Type B pancreatic cell (in vitro differentiated cells): Measurements from ENCODE around the gene PEX14. TPM values are rescaled to one million over a fixed set of nuclear protein-coding genes. Genes with fewer than 3 reads are reported as not detected.

Experiments used
- DNase-seq: peaks from one replicate; pipeline ENCODE4 v3.0.0; 2021; ENCODE audit warnings: mixed read lengths; ENCODE audit not compliant: unreplicated experiment; ENCODE audit errors: extremely low spot score
- H3K27ac Mint-ChIP-seq: 2 replicates; pipeline ENCODE4 v1.8.0; 2021; ENCODE audit warnings: mild to moderate bottlenecking, mixed read lengths
- H3K27me3 Mint-ChIP-seq: 2 replicates; pipeline ENCODE4 v1.8.0; 2021; ENCODE audit warnings: mixed read lengths
- H3K36me3 Mint-ChIP-seq: 2 replicates; pipeline ENCODE4 v1.8.0; 2021; ENCODE audit warnings: mixed read lengths
- H3K4me1 Mint-ChIP-seq: one replicate; pipeline ENCODE4 v1.8.0; 2021; ENCODE audit warnings: mixed read lengths; ENCODE audit not compliant: unreplicated experiment
- H3K4me3 Mint-ChIP-seq: 2 replicates; pipeline ENCODE4 v1.8.0; 2021; ENCODE audit warnings: mild to moderate bottlenecking, mixed read lengths
- H3K9me3 Mint-ChIP-seq: 2 replicates; pipeline ENCODE4 v1.8.0; 2021; ENCODE audit warnings: mixed read lengths
- CTCF ChIP-seq: fragments of 200-600 bp; sonication (generic); conservative IDR thresholded peaks from 2 replicates; pipeline ENCODE4 v1.5.0; 2021; ENCODE audit warnings: antibody characterized with exemption, mild to moderate bottlenecking
- total RNA-seq: library from RNA; stranded (reverse); gene quantifications from 2 replicates; pipeline ENCODE4 v1.2.1, GENCODE V29; 2021; ENCODE audit warnings: low replicate concordance

The PEX14 gene
- total RNA-seq, 1 donor from 2014 or later = 22.5 TPM

- no peak overlapping the region for H3K4me3 Mint-ChIP-seq
- TF ChIP-seq CTCF = no peak
- H3K27me3 Mint-ChIP-seq = peaks cover 3% of the 10 kb centered on the region
- H3K9me3 Mint-ChIP-seq = no peaks in the 10 kb centered on the region
- peaks cover 11% of the 10 kb centered on the region for H3K36me3 Mint-ChIP-seq
- no peak for DNase-seq
- peaks cover 34% of the 10 kb centered on the region for H3K4me1 Mint-ChIP-seq
- H3K27ac Mint-ChIP-seq = no peak overlapping the region
Measured at GRCh38 chr1:10601342-10602070, 126.8 kb downstream of the PEX14 start.

GRCh38 chr1:10602936-10603335, 128.2 kb downstream of the PEX14 start:
- Mint-ChIP-seq H3K9me3 (no peaks in the 10 kb centered on the region), H3K27me3 (peaks cover 3% of the 10 kb centered on the region), H3K4me3 (no peak overlapping the region), H3K4me1 (peaks cover 29% of the 10 kb centered on the region), H3K27ac (no peak overlapping the region), H3K36me3 (peaks cover 17% of the 10 kb centered on the region)
- DNase-seq = no peak
- TF ChIP-seq CTCF = no peak

- Mint-ChIP-seq H3K27me3 (peaks cover 3% of the 10 kb centered on the region), H3K9me3 (no peaks in the 10 kb centered on the region), H3K4me1 (peaks cover 10% of the 10 kb centered on the region), H3K27ac (no peak overlapping the region), H3K36me3 (peaks cover 19% of the 10 kb centered on the region), H3K4me3 (no peak overlapping the region)
- no peak for TF ChIP-seq CTCF
- no peak for DNase-seq
Measured at GRCh38 chr1:10604966-10605365, 130.2 kb downstream of the PEX14 start.

GRCh38 chr1:10606064-10606463, 131.3 kb downstream of the PEX14 start:
- Mint-ChIP-seq H3K4me1 (peaks cover 10% of the 10 kb centered on the region), H3K4me3 (no peak overlapping the region), H3K36me3 (peaks cover 19% of the 10 kb centered on the region), H3K27ac (no peak overlapping the region), H3K9me3 (no peaks in the 10 kb centered on the region), H3K27me3 (peaks cover 3% of the 10 kb centered on the region)
- TF ChIP-seq CTCF = no peak
- no peak for DNase-seq

GRCh38 chr1:10607228-10607627, 132.5 kb downstream of the PEX14 start:
- Mint-ChIP-seq H3K36me3 (peaks cover 19% of the 10 kb centered on the region), H3K27ac (no peak overlapping the region), H3K4me1 (no peaks in the 10 kb centered on the region), H3K4me3 (no peak overlapping the region), H3K9me3 (no peaks in the 10 kb centered on the region), H3K27me3 (peaks cover 3% of the 10 kb centered on the region)
- DNase-seq = no peak
- TF ChIP-seq CTCF = no peak
